ENCODE measurements around the gene SIK3. TPM values are rescaled to one million over a fixed set of nuclear protein-coding genes. Genes with fewer than 3 reads are reported as not detected.

Gene SIK3
- total RNA-seq, 1 experiment from 2014 or later, result 14.5 TPM

GRCh38 chr11:116984589-116984988 is 113.6 kb downstream of the SIK3 start:
- Histone ChIP-seq H3K4me2 (ENCODE audit: low read length) (peak overlapping the region; percentile 63), H3K9ac (ENCODE audit: low read length) (peak overlapping the region; percentile 27; the same call in 1 of the 2 replicates)

GRCh38 chr11:116984186-116984585 is 114.0 kb downstream of the SIK3 start:
- Histone ChIP-seq H3K9me2 (replicated peaks; ENCODE audit: low read length) (no peaks in the 10 kb centered on the region), H3K4me2 (ENCODE audit: low read length) (peak overlapping the region; percentile 63), H3K4me1 (ENCODE audit: insufficient read depth, low read length) (peaks cover 46% of the 10 kb centered on the region), H3K79me2 (ENCODE audit: low read length) (peaks cover 41% of the 10 kb centered on the region), H3K9me3 (ENCODE audit: low read length) (no peaks in the 10 kb centered on the region), H3K4me3 (ENCODE audit: low read length) (no peak overlapping the region), H3K36me3 (ENCODE audit: low read depth, low read length) (no peaks in the 10 kb centered on the region), H3K9ac (ENCODE audit: low read length) (peak overlapping the region; percentile 27; the same call in 1 of the 2 replicates), H2AFZ (ENCODE audit: low read length) (no peak overlapping the region), H4K20me1 (ENCODE audit: low read length) (peaks cover 7% of the 10 kb centered on the region; the same call in 1 of the 2 replicates), H3F3A (ENCODE audit: low read length, unreplicated experiment) (peaks cover 17% of the 10 kb centered on the region), H3K27me3 (ENCODE audit: low read length) (no peaks in the 10 kb centered on the region), H3K27ac (ENCODE audit: low read length) (peak overlapping the region; percentile 86)
- intact Hi-C loops (cut with micrococcal nuclease), result no loop called here
- DNase-seq (peak; percentile 60), ATAC-seq (no peak)
- no TSS peak for BruUV-seq (replicated peaks)
- TF ChIP-seq EZH2 (IDR thresholded peaks at IDR 0.05; ENCODE audit: low read length, unreplicated experiment) (no peak), EZH2phosphoT487 (IDR thresholded peaks at IDR 0.05; ENCODE audit: borderline replicate concordance, low read length) (no peak)
- TF ChIP-seq, protein P1, sequence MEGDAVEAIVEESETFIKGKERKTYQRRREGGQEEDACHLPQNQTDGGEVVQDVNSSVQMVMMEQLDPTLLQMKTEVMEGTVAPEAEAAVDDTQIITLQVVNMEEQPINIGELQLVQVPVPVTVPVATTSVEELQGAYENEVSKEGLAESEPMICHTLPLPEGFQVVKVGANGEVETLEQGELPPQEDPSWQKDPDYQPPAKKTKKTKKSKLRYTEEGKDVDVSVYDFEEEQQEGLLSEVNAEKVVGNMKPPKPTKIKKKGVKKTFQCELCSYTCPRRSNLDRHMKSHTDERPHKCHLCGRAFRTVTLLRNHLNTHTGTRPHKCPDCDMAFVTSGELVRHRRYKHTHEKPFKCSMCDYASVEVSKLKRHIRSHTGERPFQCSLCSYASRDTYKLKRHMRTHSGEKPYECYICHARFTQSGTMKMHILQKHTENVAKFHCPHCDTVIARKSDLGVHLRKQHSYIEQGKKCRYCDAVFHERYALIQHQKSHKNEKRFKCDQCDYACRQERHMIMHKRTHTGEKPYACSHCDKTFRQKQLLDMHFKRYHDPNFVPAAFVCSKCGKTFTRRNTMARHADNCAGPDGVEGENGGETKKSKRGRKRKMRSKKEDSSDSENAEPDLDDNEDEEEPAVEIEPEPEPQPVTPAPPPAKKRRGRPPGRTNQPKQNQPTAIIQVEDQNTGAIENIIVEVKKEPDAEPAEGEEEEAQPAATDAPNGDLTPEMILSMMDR (conservative IDR thresholded peaks at IDR 0.05; ENCODE audit: low read depth, low read length), result no peak
- POLR2A ChIA-PET (ENCODE audit: unreplicated experiment), result no interaction called here
- CTCF ChIA-PET, result no interaction called here

More at GRCh38 chr11:116984589-116984988, 113.6 kb downstream of the SIK3 start:
- Histone ChIP-seq H2AFZ (ENCODE audit: low read length) (no peak overlapping the region), H3K27me3 (ENCODE audit: low read length) (no peaks in the 10 kb centered on the region), H3K4me1 (ENCODE audit: insufficient read depth, low read length) (peaks cover 46% of the 10 kb centered on the region), H3K4me3 (ENCODE audit: low read length) (no peak overlapping the region), H3K27ac (ENCODE audit: low read length) (peak overlapping the region; percentile 86), H4K20me1 (ENCODE audit: low read length) (peaks cover 7% of the 10 kb centered on the region; the same call in 1 of the 2 replicates), H3F3A (ENCODE audit: low read length, unreplicated experiment) (peaks cover 17% of the 10 kb centered on the region), H3K36me3 (ENCODE audit: low read depth, low read length) (no peaks in the 10 kb centered on the region), H3K9me3 (ENCODE audit: low read length) (no peaks in the 10 kb centered on the region), H3K79me2 (ENCODE audit: low read length) (peaks cover 44% of the 10 kb centered on the region), H3K9me2 (replicated peaks; ENCODE audit: low read length) (no peaks in the 10 kb centered on the region)
- DNase-seq, result peak; percentile 92
- POLR2A ChIA-PET (ENCODE audit: unreplicated experiment), result interaction anchor here (0.6 kb wide), 3 partner anchors 10 to 131 kb away, joined by 3 to 6 read pairs (median 4); no protein-coding TSS in a partner anchor
- CTCF ChIA-PET, result interaction anchor here (0.6 kb wide), 1 partner anchor 35 kb away, joined by 6 read pairs; no protein-coding TSS in a partner anchor
- BruUV-seq (replicated peaks), result no TSS peak
- TF ChIP-seq EZH2phosphoT487 (IDR thresholded peaks at IDR 0.05; ENCODE audit: borderline replicate concordance, low read length), result no peak
- TF ChIP-seq, protein P1 (conservative IDR thresholded peaks at IDR 0.05; ENCODE audit: low read depth, low read length), result no peak
- intact Hi-C loops (cut with micrococcal nuclease), result no loop called here
- no peak for ATAC-seq

GRCh38 chr11:116981266-116981885 is 116.9 kb downstream of the SIK3 start:
- peaks cover 27% of the 10 kb centered on the region for H3K79me2 ChIP-seq (ENCODE audit: low read length)
- no peak for TF ChIP-seq EZH2 (IDR thresholded peaks at IDR 0.05; ENCODE audit: low read length, unreplicated experiment)
- TF ChIP-seq, protein P1 (conservative IDR thresholded peaks at IDR 0.05; ENCODE audit: low read depth, low read length), result no peak
- no peak for TF ChIP-seq EZH2phosphoT487 (IDR thresholded peaks at IDR 0.05; ENCODE audit: borderline replicate concordance, low read length)
- ATAC-seq (no peak), DNase-seq (no peak)
- BruUV-seq (replicated peaks), result no TSS peak
- POLR2A ChIA-PET (ENCODE audit: unreplicated experiment), result no interaction called here
- H3K4me2 ChIP-seq (ENCODE audit: low read length), result no peak overlapping the region
- peaks cover 7% of the 10 kb centered on the region; the same call in 1 of the 2 replicates for H4K20me1 ChIP-seq (ENCODE audit: low read length)
- intact Hi-C loops (cut with micrococcal nuclease), result no loop called here
- H3K9me2 ChIP-seq (replicated peaks; ENCODE audit: low read length), result no peaks in the 10 kb centered on the region
- H3F3A ChIP-seq (ENCODE audit: low read length, unreplicated experiment), result peaks cover 7% of the 10 kb centered on the region
- no peak overlapping the region for H2AFZ ChIP-seq (ENCODE audit: low read length)
- CTCF ChIA-PET, result no interaction called here
- H3K4me1 ChIP-seq (ENCODE audit: insufficient read depth, low read length), result peaks cover 32% of the 10 kb centered on the region
- no peak overlapping the region for H3K9ac ChIP-seq (ENCODE audit: low read length)
- H3K36me3 ChIP-seq (ENCODE audit: low read depth, low read length), result no peaks in the 10 kb centered on the region
- H3K9me3 ChIP-seq (ENCODE audit: low read length), result no peaks in the 10 kb centered on the region
- H3K27me3 ChIP-seq (ENCODE audit: low read length), result no peaks in the 10 kb centered on the region
- no peak overlapping the region for H3K4me3 ChIP-seq (ENCODE audit: low read length)
- H3K27ac ChIP-seq (ENCODE audit: low read length), result no peak overlapping the region
